Activated naive CD4-positive, alpha-beta T cell treated with anti-CD3 and anti-CD28 coated beads, Interleukin-2, amount 50 U/mL, for 72 hours (primary cell): Measurements from ENCODE around the gene TSBP1. TPM values are rescaled to one million over a fixed set of nuclear protein-coding genes. Genes with fewer than 3 reads are reported as not detected.
"Not testable (repeated sequence)": the region's sequence is repeated elsewhere in the genome, so short reads cannot be mapped to it uniquely, and the experiment has no call there.

Experiments used
- ATAC-seq, 2 donors: fragments of 150-1000 bp; cut with Tn5 transposase; 2 replicates each; pipeline ENCODE4 v1.10.0; 2021; ENCODE audit warnings: mild to moderate bottlenecking in 2 of 2, moderate library complexity in 2 of 2
- DNase-seq, 2 donors: peaks; one replicate each; pipeline ENCODE4 v3.0.0; 2021 to 2022; ENCODE audit warnings: low spot score in 2 of 2
- H3K27ac Mint-ChIP-seq, 2 donors: one replicate each; pipeline ENCODE4 v1.8.0; 2022; ENCODE audit warnings: mild to moderate bottlenecking in 2 of 2, mixed read lengths in 2 of 2
- H3K36me3 Mint-ChIP-seq, 2 donors: one replicate each; pipeline ENCODE4 v1.8.0; 2022; ENCODE audit warnings: mixed read lengths in 2 of 2
- H3K9me3 Mint-ChIP-seq, 2 donors: one replicate each; pipeline ENCODE4 v1.8.0; 2022; ENCODE audit warnings: mixed read lengths in 2 of 2
- total RNA-seq, 2 donors: library from RNA; stranded (reverse); gene quantifications; one replicate each; pipeline ENCODE4 v1.2.3, GENCODE V29; 2022

Gene TSBP1
- total RNA-seq, 2 donors from 2014 or later, result not detected

- Mint-ChIP-seq H3K36me3 (no peaks in the 10 kb centered on the region), H3K27ac (no peak overlapping the region), H3K9me3 (no peaks in the 10 kb centered on the region)
- ATAC-seq, result no peak
- DNase-seq, result no peak
These were observed 16.1 kb upstream of the TSBP1 start for GRCh38 chr6:32387589-32388340.

- H3K27ac Mint-ChIP-seq, result no peak overlapping the region
- no peak for ATAC-seq
- no peaks in the 10 kb centered on the region for H3K9me3 Mint-ChIP-seq
- H3K36me3 Mint-ChIP-seq, result no peaks in the 10 kb centered on the region
- no peak for DNase-seq
These were observed 14.3 kb upstream of the TSBP1 start for GRCh38 chr6:32386040-32386439.

GRCh38 chr6:32382757-32383420, 11.2 kb upstream of the TSBP1 start:
- DNase-seq (no peak), ATAC-seq (no peak)
- Mint-ChIP-seq H3K9me3 (no peaks in the 10 kb centered on the region), H3K36me3 (no peaks in the 10 kb centered on the region), H3K27ac (no peak overlapping the region)

GRCh38 chr6:32379545-32379944, 7.8 kb upstream of the TSBP1 start:
- H3K27ac Mint-ChIP-seq, result no peak overlapping the region
- no peaks in the 10 kb centered on the region for H3K36me3 Mint-ChIP-seq
- DNase-seq, result no peak
- no peaks in the 10 kb centered on the region for H3K9me3 Mint-ChIP-seq
- ATAC-seq, result no peak

GRCh38 chr6:32375739-32376529, 4.2 kb upstream of the TSBP1 start:
- H3K9me3 Mint-ChIP-seq, result no peaks in the 10 kb centered on the region
- H3K27ac Mint-ChIP-seq, result no peak overlapping the region
- no peaks in the 10 kb centered on the region for H3K36me3 Mint-ChIP-seq
- no peak for ATAC-seq
- no peak for DNase-seq

GRCh38 chr6:32371229-32371628, 474 bp downstream of the TSBP1 start:
- ATAC-seq (no peak), DNase-seq (no peak)
- Mint-ChIP-seq H3K9me3 (no peaks in the 10 kb centered on the region), H3K27ac (no peak overlapping the region), H3K36me3 (no peaks in the 10 kb centered on the region)

- Mint-ChIP-seq H3K9me3 (no peaks in the 10 kb centered on the region), H3K27ac (no peak overlapping the region), H3K36me3 (no peaks in the 10 kb centered on the region)
- no peak for ATAC-seq
- DNase-seq, result no peak
These were observed 1.2 kb downstream of the TSBP1 start for GRCh38 chr6:32370505-32370904.

- DNase-seq (peak in 1 of 2 donors; percentile 34), ATAC-seq (peak; percentile 80 to 94)
- Mint-ChIP-seq H3K27ac (no peak overlapping the region), H3K9me3 (no peaks in the 10 kb centered on the region), H3K36me3 (peaks cover 0 to 1% of the 10 kb centered on the region in 2 donors)
These were observed 2.0 kb downstream of the TSBP1 start for GRCh38 chr6:32369660-32370059.

GRCh38 chr6:32367644-32368043, 4.1 kb downstream of the TSBP1 start:
- no peak for DNase-seq
- Mint-ChIP-seq H3K36me3 (peaks cover 0 to 6% of the 10 kb centered on the region in 2 donors), H3K27ac (no peak overlapping the region), H3K9me3 (no peaks in the 10 kb centered on the region)
- ATAC-seq, result no peak

GRCh38 chr6:32359225-32359624, 12.5 kb downstream of the TSBP1 start:
- not testable (repeated sequence) for H3K9me3 Mint-ChIP-seq, DNase-seq, H3K27ac Mint-ChIP-seq, ATAC-seq, H3K36me3 Mint-ChIP-seq

- not testable (repeated sequence) for DNase-seq, H3K9me3 Mint-ChIP-seq, H3K27ac Mint-ChIP-seq, ATAC-seq, H3K36me3 Mint-ChIP-seq
These were observed 13.2 kb downstream of the TSBP1 start for GRCh38 chr6:32358548-32358947.

- DNase-seq (no peak), ATAC-seq (peak in 1 of 2 donors; percentile 56)
- H3K36me3 Mint-ChIP-seq, result no peaks in the 10 kb centered on the region
- no peak overlapping the region for H3K27ac Mint-ChIP-seq
- no peaks in the 10 kb centered on the region for H3K9me3 Mint-ChIP-seq
These were observed 16.7 kb downstream of the TSBP1 start for GRCh38 chr6:32355018-32355417.

GRCh38 chr6:32353348-32353747, 18.4 kb downstream of the TSBP1 start:
- DNase-seq, result no peak
- ATAC-seq, result no peak
- H3K27ac Mint-ChIP-seq, result no peak overlapping the region
- H3K36me3 Mint-ChIP-seq, result no peaks in the 10 kb centered on the region
- H3K9me3 Mint-ChIP-seq, result no peaks in the 10 kb centered on the region

GRCh38 chr6:32340242-32340641, 31.5 kb downstream of the TSBP1 start:
- H3K9me3 Mint-ChIP-seq, result no peaks in the 10 kb centered on the region
- DNase-seq, result no peak
- H3K36me3 Mint-ChIP-seq, result no peaks in the 10 kb centered on the region
- H3K27ac Mint-ChIP-seq, result no peak overlapping the region
- no peak for ATAC-seq

- no peak for ATAC-seq
- Mint-ChIP-seq H3K27ac (no peak overlapping the region), H3K9me3 (no peaks in the 10 kb centered on the region), H3K36me3 (no peaks in the 10 kb centered on the region)
- DNase-seq, result no peak
These were observed 34.4 kb downstream of the TSBP1 start for GRCh38 chr6:32337186-32337805.

GRCh38 chr6:32332433-32332832, 39.3 kb downstream of the TSBP1 start:
- Mint-ChIP-seq H3K9me3 (no peaks in the 10 kb centered on the region), H3K36me3 (no peaks in the 10 kb centered on the region), H3K27ac (no peak overlapping the region)
- ATAC-seq, result no peak
- no peak for DNase-seq

GRCh38 chr6:32329141-32329540, 42.6 kb downstream of the TSBP1 start:
- no peak for DNase-seq
- Mint-ChIP-seq H3K9me3 (no peaks in the 10 kb centered on the region), H3K36me3 (no peaks in the 10 kb centered on the region), H3K27ac (no peak overlapping the region)
- ATAC-seq, result no peak
